Measurements from ENCODE around the gene FN3KRP. TPM values are rescaled to one million over a fixed set of nuclear protein-coding genes. Genes with fewer than 3 reads are reported as not detected.

FN3KRP gene
- total and polyA plus RNA-seq, 4 donors = 17.3 to 27.6 (median 23.6) TPM

- ATAC-seq (ENCODE audit: insufficient read depth, low FRiP score) = no peak
These were observed 14.1 kb upstream of the FN3KRP start for GRCh38 chr17:82702231-82702927.

GRCh38 chr17:82703036-82703745 lies 13.3 kb upstream of the FN3KRP start:
- TF ChIP-seq CTCF (IDR thresholded peaks at IDR 0.05; ENCODE audit: control extremely low read depth, extremely low read depth) = no peak
- H3K27ac ChIP-seq (ENCODE audit: low read depth in 1 of 2, low read length in 1 of 2) = no peak overlapping the region

More at GRCh38 chr17:82702231-82702927, 14.1 kb upstream of the FN3KRP start:
- H3K9ac ChIP-seq (ENCODE audit: insufficient read depth in 1 of 2, low read length in 2 of 2) = peak overlapping the region in 1 of 2 donors; percentile 42
- no peak overlapping the region for H3K4me3 ChIP-seq
- peaks cover 0 to 17% (median 7%) of the 10 kb centered on the region in 5 donors for H3K4me1 ChIP-seq (ENCODE audit: control insufficient read depth in 5 of 5, insufficient read depth in 5 of 5, low read length in 5 of 5)
- H3K27ac ChIP-seq (ENCODE audit: low read depth in 1 of 2, low read length in 1 of 2) = no peak overlapping the region
- H3K36me3 ChIP-seq (ENCODE audit: control insufficient read depth in 4 of 4, insufficient read depth in 4 of 4, low read length in 4 of 4) = no peaks in the 10 kb centered on the region
- no peaks in the 10 kb centered on the region for H3K27me3 ChIP-seq (ENCODE audit: control insufficient read depth in 3 of 3, insufficient read depth in 3 of 3, low read length in 2 of 3)
- DNase-seq = no peak
- H3K9me3 ChIP-seq (ENCODE audit: control insufficient read depth in 4 of 4, insufficient read depth in 3 of 4, low read length in 3 of 4) = no peaks in the 10 kb centered on the region
- no peak for TF ChIP-seq CTCF (IDR thresholded peaks at IDR 0.05; ENCODE audit: control extremely low read depth, extremely low read depth)
- 59 to 67% methylated on average over 20 of the region's 20 CpGs for WGBS, 2 donors

GRCh38 chr17:82703935-82704865 lies 12.3 kb upstream of the FN3KRP start:
- no peaks in the 10 kb centered on the region for H3K36me3 ChIP-seq (ENCODE audit: control insufficient read depth in 4 of 4, insufficient read depth in 4 of 4, low read length in 4 of 4)
- 75 to 81% methylated on average over 38 of the region's 38 CpGs for WGBS, 2 donors
- H3K4me3 ChIP-seq = no peak overlapping the region
- H3K27ac ChIP-seq (ENCODE audit: low read depth in 1 of 2, low read length in 1 of 2) = no peak overlapping the region
- H3K4me1 ChIP-seq (ENCODE audit: control insufficient read depth in 5 of 5, insufficient read depth in 5 of 5, low read length in 5 of 5) = peaks cover 0 to 12% (median 4%) of the 10 kb centered on the region in 5 donors
- ATAC-seq (ENCODE audit: insufficient read depth, low FRiP score) (no peak), DNase-seq (no peak)
- no peaks in the 10 kb centered on the region for H3K9me3 ChIP-seq (ENCODE audit: control insufficient read depth in 4 of 4, insufficient read depth in 3 of 4, low read length in 3 of 4)
- no peak overlapping the region for H3K9ac ChIP-seq (ENCODE audit: insufficient read depth in 1 of 2, low read length in 2 of 2)
- no peak for TF ChIP-seq CTCF (IDR thresholded peaks at IDR 0.05; ENCODE audit: control extremely low read depth, extremely low read depth)
- H3K27me3 ChIP-seq (ENCODE audit: control insufficient read depth in 3 of 3, insufficient read depth in 3 of 3, low read length in 2 of 3) = no peaks in the 10 kb centered on the region

More at GRCh38 chr17:82703036-82703745, 13.3 kb upstream of the FN3KRP start:
- 86% methylated on average over 22 to 26 of the region's 26 CpGs for WGBS, 2 donors
- Histone ChIP-seq H3K9ac (ENCODE audit: insufficient read depth in 1 of 2, low read length in 2 of 2) (no peak overlapping the region), H3K4me1 (ENCODE audit: control insufficient read depth in 5 of 5, insufficient read depth in 5 of 5, low read length in 5 of 5) (peaks cover 0 to 14% (median 7%) of the 10 kb centered on the region in 5 donors), H3K9me3 (ENCODE audit: control insufficient read depth in 4 of 4, insufficient read depth in 3 of 4, low read length in 3 of 4) (no peaks in the 10 kb centered on the region), H3K4me3 (no peak overlapping the region), H3K27me3 (ENCODE audit: control insufficient read depth in 3 of 3, insufficient read depth in 3 of 3, low read length in 2 of 3) (no peaks in the 10 kb centered on the region), H3K36me3 (ENCODE audit: control insufficient read depth in 4 of 4, insufficient read depth in 4 of 4, low read length in 4 of 4) (no peaks in the 10 kb centered on the region)
- ATAC-seq (ENCODE audit: insufficient read depth, low FRiP score) (no peak), DNase-seq (no peak)

Measured in lung (tissue), 12 donors.